GM12865 (cell line): ENCODE data around the gene STRADA.

Source experiments
- DNase-seq: peaks from one replicate; pipeline ENCODE4 v3.0.0; 2010; ENCODE audit warnings: low read depth
- H3K4me3 ChIP-seq: 2 replicates; pipeline ENCODE4 v1.5.1; 2011; ENCODE audit warnings: mild to moderate bottlenecking, low read depth, low read length, control low read depth
- CTCF ChIP-seq: IDR thresholded peaks from 2 replicates; pipeline ENCODE4 v1.5.1; 2011; ENCODE audit warnings: low read length, control low read depth, low read depth, inconsistent platforms; ENCODE audit not compliant: insufficient read depth; ENCODE audit errors: missing control alignments

STRADA gene

GRCh38 chr17:63741408-63742173 lies at the start of gene STRADA:
Gene STRADA (minus strand): TSS chr17:63741799. CDS start chr17:63728369, 13,430 bp downstream.
- peak within 1 kb of the TSS; percentile 95 for H3K4me3 ChIP-seq
- TF ChIP-seq CTCF = no peak
- peak; percentile 99 for DNase-seq

- DNase-seq = no peak
- no peak for TF ChIP-seq CTCF
- H3K4me3 ChIP-seq = no peak overlapping the region
Observed at GRCh38 chr17:63790057-63790456, 48.5 kb upstream of the STRADA start.

GRCh38 chr17:63786971-63787711 lies 45.5 kb upstream of the STRADA start:
- no peak overlapping the region for H3K4me3 ChIP-seq
- TF ChIP-seq CTCF = no peak
- no peak for DNase-seq

GRCh38 chr17:63786117-63786516 lies 44.5 kb upstream of the STRADA start:
- no peak for TF ChIP-seq CTCF
- no peak overlapping the region for H3K4me3 ChIP-seq
- DNase-seq = no peak

GRCh38 chr17:63785556-63785955 lies 44.0 kb upstream of the STRADA start:
- no peak for TF ChIP-seq CTCF
- no peak for DNase-seq
- H3K4me3 ChIP-seq = no peak overlapping the region

GRCh38 chr17:63783522-63783921 lies 41.9 kb upstream of the STRADA start:
- TF ChIP-seq CTCF = no peak
- DNase-seq = no peak
- H3K4me3 ChIP-seq = no peak overlapping the region
